ENCODE measurements around the gene CTCFL.

- TF ChIP-seq E2F5 (CRISPR knock-in tag; conservative IDR thresholded peaks at IDR 0.05) (no peak), MYC (CRISPR knock-in tag; IDR thresholded peaks at IDR 0.05; ENCODE audit: borderline replicate concordance) (no peak), POLR2A (IDR thresholded peaks at IDR 0.05; ENCODE audit: insufficient read depth in 1 of 2, low read depth in 2 of 2, low read length in 2 of 2) (no peak), CREB1 (IDR thresholded peaks at IDR 0.05) (no peak), CREB1 (CRISPR knock-in tag; IDR thresholded peaks at IDR 0.05) (no peak), TCF7L2 (IDR thresholded peaks at IDR 0.05; ENCODE audit: low read depth, low read length) (no peak)
These were observed 76.1 kb downstream of the CTCFL start for GRCh38 chr20:57448764-57449354.
